ENCODE data around the gene MAMLD1. TPM values are rescaled to one million over a fixed set of nuclear protein-coding genes. Genes with fewer than 3 reads are reported as not detected.
A peak's percentile ranks its signal among the peaks of the same experiment; 100 is the strongest.

MAMLD1 gene
- total RNA-seq, 1 donor from 2014 or later = 2.8 TPM

- peak overlapping the region; percentile 59 for H3K4me3 Mint-ChIP-seq (ENCODE audit: unreplicated experiment)
- H3K36me3 Mint-ChIP-seq (ENCODE audit: low read depth, unreplicated experiment) = no peaks in the 10 kb centered on the region
Measured at GRCh38 chrX:150547375-150548115, 184.4 kb downstream of the MAMLD1 start.

GRCh38 chrX:150548251-150548650 is 185.1 kb downstream of the MAMLD1 start:
- H3K4me1 Mint-ChIP-seq (ENCODE audit: unreplicated experiment) = peaks cover 4% of the 10 kb centered on the region
- TF ChIP-seq, protein P1, sequence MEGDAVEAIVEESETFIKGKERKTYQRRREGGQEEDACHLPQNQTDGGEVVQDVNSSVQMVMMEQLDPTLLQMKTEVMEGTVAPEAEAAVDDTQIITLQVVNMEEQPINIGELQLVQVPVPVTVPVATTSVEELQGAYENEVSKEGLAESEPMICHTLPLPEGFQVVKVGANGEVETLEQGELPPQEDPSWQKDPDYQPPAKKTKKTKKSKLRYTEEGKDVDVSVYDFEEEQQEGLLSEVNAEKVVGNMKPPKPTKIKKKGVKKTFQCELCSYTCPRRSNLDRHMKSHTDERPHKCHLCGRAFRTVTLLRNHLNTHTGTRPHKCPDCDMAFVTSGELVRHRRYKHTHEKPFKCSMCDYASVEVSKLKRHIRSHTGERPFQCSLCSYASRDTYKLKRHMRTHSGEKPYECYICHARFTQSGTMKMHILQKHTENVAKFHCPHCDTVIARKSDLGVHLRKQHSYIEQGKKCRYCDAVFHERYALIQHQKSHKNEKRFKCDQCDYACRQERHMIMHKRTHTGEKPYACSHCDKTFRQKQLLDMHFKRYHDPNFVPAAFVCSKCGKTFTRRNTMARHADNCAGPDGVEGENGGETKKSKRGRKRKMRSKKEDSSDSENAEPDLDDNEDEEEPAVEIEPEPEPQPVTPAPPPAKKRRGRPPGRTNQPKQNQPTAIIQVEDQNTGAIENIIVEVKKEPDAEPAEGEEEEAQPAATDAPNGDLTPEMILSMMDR (IDR thresholded peaks at IDR 0.05; ENCODE audit: unreplicated experiment) = no peak
- DNase-seq (ENCODE audit: low spot score) = no peak
- H3K4me3 Mint-ChIP-seq (ENCODE audit: unreplicated experiment) = no peak overlapping the region
- no peaks in the 10 kb centered on the region for H3K27me3 Mint-ChIP-seq (ENCODE audit: unreplicated experiment)
- no peaks in the 10 kb centered on the region for H3K36me3 Mint-ChIP-seq (ENCODE audit: low read depth, unreplicated experiment)
- H3K27ac Mint-ChIP-seq (ENCODE audit: unreplicated experiment) = no peak overlapping the region
- no peaks in the 10 kb centered on the region for H3K9me3 Mint-ChIP-seq (ENCODE audit: unreplicated experiment)

More at GRCh38 chrX:150547375-150548115, 184.4 kb downstream of the MAMLD1 start:
- H3K4me1 Mint-ChIP-seq (ENCODE audit: unreplicated experiment) = peaks cover 4% of the 10 kb centered on the region
- TF ChIP-seq, protein P1 (IDR thresholded peaks at IDR 0.05; ENCODE audit: unreplicated experiment) = no peak
- no peaks in the 10 kb centered on the region for H3K27me3 Mint-ChIP-seq (ENCODE audit: unreplicated experiment)
- DNase-seq (ENCODE audit: low spot score) = peak; percentile 16
- H3K27ac Mint-ChIP-seq (ENCODE audit: unreplicated experiment) = no peak overlapping the region
- no peaks in the 10 kb centered on the region for H3K9me3 Mint-ChIP-seq (ENCODE audit: unreplicated experiment)

DNA sequence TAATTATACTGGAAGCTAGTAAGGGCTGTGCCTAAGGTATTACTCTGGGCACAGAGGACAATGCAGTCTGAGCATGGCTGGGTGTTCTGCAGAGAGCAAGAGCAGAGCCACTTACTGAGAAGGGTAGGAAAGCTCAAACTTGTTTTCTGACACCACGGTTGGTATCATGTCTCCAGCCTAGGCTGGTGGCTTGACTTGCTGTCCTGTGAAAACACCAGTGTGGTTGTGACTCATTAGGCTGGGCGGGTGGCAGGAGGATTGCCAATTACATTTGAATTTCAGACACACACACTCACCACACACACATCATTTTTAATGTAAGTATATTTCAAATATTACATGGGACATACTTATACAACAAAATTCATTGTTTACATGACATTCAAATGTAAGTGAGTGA is 185.6 kb downstream of the MAMLD1 start:
- H3K9me3 Mint-ChIP-seq (ENCODE audit: unreplicated experiment) = no peaks in the 10 kb centered on the region
- peaks cover 4% of the 10 kb centered on the region for H3K4me1 Mint-ChIP-seq (ENCODE audit: unreplicated experiment)
- DNase-seq (ENCODE audit: low spot score) = no peak
- H3K4me3 Mint-ChIP-seq (ENCODE audit: unreplicated experiment) = no peak overlapping the region
- TF ChIP-seq, protein P1 (IDR thresholded peaks at IDR 0.05; ENCODE audit: unreplicated experiment) = no peak
- H3K36me3 Mint-ChIP-seq (ENCODE audit: low read depth, unreplicated experiment) = no peaks in the 10 kb centered on the region
- no peak overlapping the region for H3K27ac Mint-ChIP-seq (ENCODE audit: unreplicated experiment)
- no peaks in the 10 kb centered on the region for H3K27me3 Mint-ChIP-seq (ENCODE audit: unreplicated experiment)

GRCh38 chrX:150551963-150552362 is 188.8 kb downstream of the MAMLD1 start:
- H3K27me3 Mint-ChIP-seq (ENCODE audit: unreplicated experiment) = no peaks in the 10 kb centered on the region
- TF ChIP-seq, protein P1 (IDR thresholded peaks at IDR 0.05; ENCODE audit: unreplicated experiment) = no peak
- no peak overlapping the region for H3K4me3 Mint-ChIP-seq (ENCODE audit: unreplicated experiment)
- no peak overlapping the region for H3K27ac Mint-ChIP-seq (ENCODE audit: unreplicated experiment)
- no peaks in the 10 kb centered on the region for H3K36me3 Mint-ChIP-seq (ENCODE audit: low read depth, unreplicated experiment)
- H3K4me1 Mint-ChIP-seq (ENCODE audit: unreplicated experiment) = peaks cover 4% of the 10 kb centered on the region
- no peak for DNase-seq (ENCODE audit: low spot score)
- H3K9me3 Mint-ChIP-seq (ENCODE audit: unreplicated experiment) = no peaks in the 10 kb centered on the region

GRCh38 chrX:150558424-150558823 is 195.3 kb downstream of the MAMLD1 start:
- H3K27ac Mint-ChIP-seq (ENCODE audit: unreplicated experiment) = no peak overlapping the region
- TF ChIP-seq, protein P1 (IDR thresholded peaks at IDR 0.05; ENCODE audit: unreplicated experiment) = no peak
- no peaks in the 10 kb centered on the region for H3K36me3 Mint-ChIP-seq (ENCODE audit: low read depth, unreplicated experiment)
- no peak for DNase-seq (ENCODE audit: low spot score)
- H3K27me3 Mint-ChIP-seq (ENCODE audit: unreplicated experiment) = no peaks in the 10 kb centered on the region
- no peak overlapping the region for H3K4me3 Mint-ChIP-seq (ENCODE audit: unreplicated experiment)
- no peaks in the 10 kb centered on the region for H3K9me3 Mint-ChIP-seq (ENCODE audit: unreplicated experiment)
- H3K4me1 Mint-ChIP-seq (ENCODE audit: unreplicated experiment) = no peaks in the 10 kb centered on the region

Measured in endothelial cell (in vitro differentiated cells).